DND-41 (cell line): ENCODE results near the gene TMEM204.

Experiments used
- CTCF ChIP-seq: IDR thresholded peaks from 2 replicates; pipeline ENCODE4 v1.5.1; 2012; ENCODE audit warnings: borderline replicate concordance, low read length, moderate library complexity, mild to moderate bottlenecking; ENCODE audit not compliant: poor library complexity, severe bottlenecking; ENCODE audit errors: extremely low read depth
- EZH2 ChIP-seq: IDR thresholded peaks from 3 replicates; pipeline ENCODE4 v1.6.1; 2012; ENCODE audit warnings: borderline replicate concordance, low read depth, mild to moderate bottlenecking, moderate library complexity, low read length, inconsistent platforms; ENCODE audit not compliant: severe bottlenecking

DNA sequence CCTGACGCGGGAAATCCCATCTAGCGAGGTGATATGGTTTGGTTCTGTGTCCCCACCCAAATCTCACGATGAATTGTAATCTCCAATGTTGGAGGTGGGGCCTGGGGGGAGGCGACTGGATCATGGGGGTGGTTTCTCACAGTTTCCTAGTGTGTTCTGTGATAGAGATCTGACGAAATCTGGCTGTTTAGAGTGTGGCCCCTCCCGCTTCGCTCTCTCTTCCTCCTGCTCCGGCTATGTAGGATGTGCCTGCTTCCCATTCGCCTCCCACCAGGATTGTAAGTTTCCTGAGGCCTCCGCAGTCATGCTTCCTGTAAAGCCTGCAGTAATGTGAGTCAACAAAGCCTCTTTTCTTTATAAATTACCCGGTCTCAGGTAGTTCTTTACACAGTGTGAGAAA lies 46.8 kb downstream of the TMEM204 start:
- TF ChIP-seq CTCF: no peak
- no peak for TF ChIP-seq EZH2
